Transverse colon (tissue), 4 donors: Measurements from ENCODE around the gene CELSR1. TPM values are rescaled to one million over a fixed set of nuclear protein-coding genes. Genes with fewer than 3 reads are reported as not detected.

Experiments used
- DNase-seq: peaks from one replicate; pipeline ENCODE4 v3.0.0-alpha.2; 2019
- H3K27ac ChIP-seq, 4 donors: fragments of 200-600 bp; sonication (generic); 2 replicates each; pipeline ENCODE4 v1.5.1; 2016 to 2018; ENCODE audit warnings: inconsistent platforms in 4 of 4
- H3K27me3 ChIP-seq: fragments of 200-600 bp; sonication (generic); 2 replicates; pipeline ENCODE4 v1.5.1; 2017; ENCODE audit warnings: inconsistent platforms
- H3K36me3 ChIP-seq, 4 donors: fragments of 200-600 bp; sonication (generic); 2 replicates each; pipeline ENCODE4 v1.5.1; 2017 to 2019; ENCODE audit warnings: inconsistent platforms in 4 of 4
- H3K4me1 ChIP-seq, 4 donors: fragments of 200-600 bp; sonication (generic); 2 replicates each; pipeline ENCODE4 v1.5.1; 2017 to 2020; ENCODE audit warnings: inconsistent platforms in 4 of 4
- H3K4me3 ChIP-seq, 4 donors: fragments of 200-600 bp; sonication (generic); 1 replicate in 1 of 4; 2 replicates in 3 of 4; pipeline versions ENCODE4 v1.5.1 to v1.6.1; 2017 to 2019; ENCODE audit warnings: inconsistent platforms in 4 of 4
- H3K9me3 ChIP-seq, 2 donors: fragments of 200-600 bp; sonication (generic); 2 replicates each; pipeline ENCODE4 v1.5.1; 2017 to 2019; ENCODE audit warnings: inconsistent platforms in 2 of 2
- CTCF ChIP-seq, 5 experiments: fragments of 200-600 bp in 3 of 5; fragments of 450-650 bp in 2 of 5; sonication (generic) in 3 of 5; IDR thresholded peaks; 1 replicate in 2 of 5; 2 replicates in 3 of 5; pipeline ENCODE4 v1.5.1; 2016 to 2017; ENCODE audit warnings: antibody characterized with exemption in 5 of 5, inconsistent platforms in 3 of 5, mild to moderate bottlenecking in 2 of 5, moderate library complexity in 1 of 5
- EP300 ChIP-seq: sonication (generic); formaldehyde crosslinking; IDR thresholded peaks from one replicate; pipeline ENCODE4 v1.6.1; 2017; ENCODE audit warnings: antibody characterized with exemption, low read depth
- POLR2A ChIP-seq: fragments of 450-650 bp; IDR thresholded peaks from one replicate; pipeline ENCODE4 v1.6.1; 2016; ENCODE audit warnings: antibody characterized with exemption, mild to moderate bottlenecking, moderate library complexity
- POLR2AphosphoS5 ChIP-seq, 3 donors: sonication (generic); formaldehyde crosslinking; IDR thresholded peaks; one replicate each; pipeline ENCODE4 v1.6.1; 2016; ENCODE audit warnings: antibody characterized with exemption in 3 of 3
- WGBS, 2 donors: methylation state at CpG; one replicate each; pipeline ENCODE4 v1.1.5; 2018; ENCODE audit warnings: low coverage in 1 of 2; 5-methylcytosine and 5-hydroxymethylcytosine counted together
- in situ Hi-C, 4 donors: fragments of 200-750 bp; cut with MboI; loops; one replicate each; pipeline versions ENCODE4 v1.15.0 to v1.15.1; 2017; ENCODE audit warnings: low sequenced_read_pairs in 3 of 4, low pct_ligation_motif_present in 1 of 4, low pct_unique_long_range_greater_than_20kb in 1 of 4
- intact Hi-C: fragments of 100-400 bp; cut with DNase I; formaldehyde crosslinking; loops from one replicate; pipeline ENCODE4 v1.15.1; 2023; ENCODE audit warnings: low total_unique reads
- total RNA-seq, 4 donors: library from RNA; depleted of rRNA; stranded (reverse); fragments of >200 nt; gene quantifications; one replicate each; pipeline ENCODE4 v1.1.0, GENCODE V29; 2016

CELSR1 gene
- total RNA-seq, 4 donors from 2014 or later: 0.96 to 2.5 (median 1.4) TPM

DNA sequence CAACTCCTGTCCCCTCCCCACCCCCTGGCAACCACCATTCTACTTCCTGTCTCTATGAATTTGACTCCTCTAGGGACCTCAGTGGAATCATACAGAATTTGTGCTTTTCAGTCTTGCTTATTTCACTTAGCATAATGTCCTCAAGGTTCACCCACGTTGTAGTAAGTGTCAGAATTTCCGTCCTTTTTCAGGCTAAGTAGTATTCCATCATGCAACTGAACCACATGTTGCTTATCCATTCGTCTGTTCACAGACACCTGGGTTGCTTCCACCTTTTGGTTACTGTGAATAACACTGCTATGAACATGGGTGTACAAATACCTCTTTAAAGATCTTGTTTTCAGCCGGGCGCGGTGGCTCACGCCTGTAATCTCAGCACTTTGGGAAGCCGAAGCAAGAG, 16.5 kb downstream of the CELSR1 start:
- Histone ChIP-seq H3K36me3 (no peaks in the 10 kb centered on the region), H3K9me3 (no peaks in the 10 kb centered on the region), H3K27me3 (peaks cover 37% of the 10 kb centered on the region), H3K4me3 (no peak overlapping the region), H3K4me1 (peaks cover 0 to 5% (median 2%) of the 10 kb centered on the region in 4 donors), H3K27ac (no peak overlapping the region)
- intact Hi-C loops (no loop called here), in situ Hi-C loops (no loop called here)
- WGBS, 2 donors: 92 to 93% methylated on average over 8 of the region's 8 CpGs
- no peak for DNase-seq
- TF ChIP-seq POLR2A: no peak
- no peak for TF ChIP-seq POLR2AphosphoS5 (IDR thresholded peaks at IDR 0.05)
- TF ChIP-seq EP300: no peak
- TF ChIP-seq CTCF (IDR thresholded peaks at IDR 0.05): no peak

DNA sequence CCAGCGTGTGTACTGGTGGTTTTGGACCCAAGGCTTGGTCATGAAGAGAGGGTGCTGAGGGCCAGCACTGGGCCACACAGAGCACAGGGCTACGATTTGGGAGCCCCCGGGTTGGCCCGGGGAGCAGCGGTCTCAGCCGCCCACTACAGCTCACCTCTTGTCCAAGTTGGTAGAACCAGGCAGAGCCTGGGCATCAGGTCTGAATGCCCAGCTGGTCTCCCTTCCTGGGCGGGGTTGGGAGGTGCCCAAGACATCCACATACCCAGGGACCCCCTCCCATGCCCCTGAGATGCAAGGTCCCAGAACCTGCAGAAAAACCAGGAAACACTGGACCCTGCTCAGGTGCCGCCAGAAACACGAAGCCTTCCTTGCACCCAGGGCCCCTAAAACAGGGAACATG, 18.0 kb downstream of the CELSR1 start:
- intact Hi-C loops (no loop called here), in situ Hi-C loops (no loop called here)
- Histone ChIP-seq H3K4me1 (no peaks in the 10 kb centered on the region), H3K27me3 (peaks cover 22% of the 10 kb centered on the region), H3K27ac (no peak overlapping the region), H3K36me3 (no peaks in the 10 kb centered on the region), H3K4me3 (no peak overlapping the region), H3K9me3 (no peaks in the 10 kb centered on the region)
- TF ChIP-seq EP300 (no peak), POLR2A (no peak), POLR2AphosphoS5 (IDR thresholded peaks at IDR 0.05) (no peak), CTCF (IDR thresholded peaks at IDR 0.05) (no peak)
- DNase-seq: no peak
- WGBS, 2 donors: 86 to 88% methylated on average over 1 to 9 of the region's 9 CpGs

DNA sequence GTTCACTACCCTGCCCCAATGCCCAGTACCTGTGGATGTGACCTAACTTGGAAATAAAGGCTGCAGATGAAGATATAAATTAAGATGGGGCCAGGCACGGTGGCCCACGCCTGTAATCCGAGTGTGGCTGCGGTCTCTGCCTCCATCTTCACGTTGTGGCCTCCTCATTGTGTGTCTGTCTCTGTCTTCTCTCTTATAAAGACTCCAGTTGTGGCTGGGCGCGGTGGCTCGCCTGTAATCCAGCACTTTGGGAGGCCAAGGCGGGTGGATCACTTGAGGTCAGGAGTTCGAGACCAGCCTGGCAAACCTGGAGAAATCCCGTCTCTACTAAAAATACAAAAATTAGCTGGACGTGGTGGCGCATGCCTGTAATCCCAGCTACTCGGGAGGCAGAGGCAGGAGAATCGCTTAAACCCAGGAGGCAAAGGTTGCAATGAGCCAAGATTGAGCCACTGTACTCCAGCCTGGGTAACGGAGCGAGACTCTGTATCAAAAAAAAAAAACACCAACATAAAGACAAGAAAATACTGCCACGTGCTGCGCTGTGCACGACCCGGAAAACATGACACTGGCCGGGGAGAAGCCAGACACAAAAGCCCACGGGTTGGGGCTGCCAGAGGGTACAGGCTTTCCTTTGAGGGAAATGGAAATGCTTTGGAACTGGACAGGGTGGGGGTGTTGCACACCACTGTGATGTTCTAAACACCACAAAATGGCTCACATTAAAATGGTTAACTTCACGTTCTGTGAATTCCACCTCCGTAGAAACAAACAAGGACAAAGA, 18.7 kb downstream of the CELSR1 start:
- H3K9me3 ChIP-seq: no peaks in the 10 kb centered on the region
- DNase-seq: no peak
- TF ChIP-seq CTCF (IDR thresholded peaks at IDR 0.05) (no peak), POLR2AphosphoS5 (IDR thresholded peaks at IDR 0.05) (no peak), EP300 (no peak), POLR2A (no peak)
- no peak overlapping the region for H3K4me3 ChIP-seq
- H3K36me3 ChIP-seq: no peaks in the 10 kb centered on the region
- no peak overlapping the region for H3K27ac ChIP-seq
- WGBS, 2 donors: 88 to 90% methylated on average over 12 to 25 of the region's 25 CpGs
- H3K4me1 ChIP-seq: no peaks in the 10 kb centered on the region
- intact Hi-C loops: no loop called here
- H3K27me3 ChIP-seq: peaks cover 18% of the 10 kb centered on the region
- in situ Hi-C loops: no loop called here

- WGBS, 2 donors: 92% methylated on average over 16 of the region's 18 CpGs; no CpG with 5 or more reads in 1 of the 2 donors
- in situ Hi-C loops: no loop called here
- Histone ChIP-seq H3K27ac (no peak overlapping the region), H3K27me3 (peaks cover 11% of the 10 kb centered on the region), H3K9me3 (no peaks in the 10 kb centered on the region), H3K4me3 (no peak overlapping the region), H3K4me1 (no peaks in the 10 kb centered on the region), H3K36me3 (no peaks in the 10 kb centered on the region)
- intact Hi-C loops: no loop called here
- TF ChIP-seq EP300: no peak
- no peak for TF ChIP-seq CTCF (IDR thresholded peaks at IDR 0.05)
- TF ChIP-seq POLR2AphosphoS5 (IDR thresholded peaks at IDR 0.05): no peak
- no peak for TF ChIP-seq POLR2A
- DNase-seq: no peak
Measured at GRCh38 chr22:46518038-46518437, 19.4 kb downstream of the CELSR1 start.
